HFFc6 (cell line): ENCODE results near the gene SMOC2. TPM values are rescaled to one million over a fixed set of nuclear protein-coding genes. Genes with fewer than 3 reads are reported as not detected.

Source experiments
- DNase-seq: peaks from one replicate; pipeline ENCODE4 v3.0.0-alpha.2; 2018
- H3K27ac Mint-ChIP-seq: 2 replicates; pipeline ENCODE4 v1.8.0; 2020; ENCODE audit warnings: mild to moderate bottlenecking, mixed read lengths
- H3K27me3 Mint-ChIP-seq: 2 replicates; pipeline ENCODE4 v1.8.0; 2021; ENCODE audit warnings: mild to moderate bottlenecking, moderate library complexity, mixed read lengths; ENCODE audit not compliant: insufficient read depth
- H3K36me3 Mint-ChIP-seq: 2 replicates; pipeline ENCODE4 v1.8.0; 2021; ENCODE audit warnings: low read depth, mixed read lengths
- H3K4me1 Mint-ChIP-seq: 2 replicates; pipeline ENCODE4 v1.8.0; 2020; ENCODE audit warnings: low read depth, mixed read lengths
- H3K4me3 Mint-ChIP-seq: 2 replicates; pipeline ENCODE4 v1.8.0; 2020; ENCODE audit warnings: mild to moderate bottlenecking, moderate library complexity, mixed read lengths
- H3K9me3 Mint-ChIP-seq: 2 replicates; pipeline ENCODE4 v1.8.0; 2020; ENCODE audit warnings: mild to moderate bottlenecking, mixed read lengths
- total RNA-seq, 6 experiments: library from RNA; stranded (reverse); fragmentation: NEBNext Ultra II Directional; extraction: Animal tissue kit (Norgen Biotek cat#: 25700); gene quantifications; 2 replicates in 1 of 6; 3 replicates in 5 of 6; pipeline ENCODE4 v1.2.3, GENCODE V29; 2021
- TF ChIP-seq, protein P1 (sequence below): fragments of 200-600 bp; sonication (generic); IDR thresholded peaks from 2 replicates; pipeline ENCODE4 v1.5.0; 2021; ENCODE audit warnings: antibody characterized with exemption, mild to moderate bottlenecking

SMOC2 gene
- total RNA-seq, 6 experiments from 2014 or later = not detected

- H3K9me3 Mint-ChIP-seq = peaks cover 71% of the 10 kb centered on the region
- DNase-seq = no peak
- H3K4me1 Mint-ChIP-seq = no peaks in the 10 kb centered on the region
- H3K4me3 Mint-ChIP-seq = no peak overlapping the region
- peaks cover 2% of the 10 kb centered on the region; the same call in 1 of the 2 replicates for H3K27me3 Mint-ChIP-seq
- H3K36me3 Mint-ChIP-seq = peaks cover 13% of the 10 kb centered on the region; the same call in 1 of the 2 replicates
- no peak overlapping the region for H3K27ac Mint-ChIP-seq
- TF ChIP-seq, protein P1, sequence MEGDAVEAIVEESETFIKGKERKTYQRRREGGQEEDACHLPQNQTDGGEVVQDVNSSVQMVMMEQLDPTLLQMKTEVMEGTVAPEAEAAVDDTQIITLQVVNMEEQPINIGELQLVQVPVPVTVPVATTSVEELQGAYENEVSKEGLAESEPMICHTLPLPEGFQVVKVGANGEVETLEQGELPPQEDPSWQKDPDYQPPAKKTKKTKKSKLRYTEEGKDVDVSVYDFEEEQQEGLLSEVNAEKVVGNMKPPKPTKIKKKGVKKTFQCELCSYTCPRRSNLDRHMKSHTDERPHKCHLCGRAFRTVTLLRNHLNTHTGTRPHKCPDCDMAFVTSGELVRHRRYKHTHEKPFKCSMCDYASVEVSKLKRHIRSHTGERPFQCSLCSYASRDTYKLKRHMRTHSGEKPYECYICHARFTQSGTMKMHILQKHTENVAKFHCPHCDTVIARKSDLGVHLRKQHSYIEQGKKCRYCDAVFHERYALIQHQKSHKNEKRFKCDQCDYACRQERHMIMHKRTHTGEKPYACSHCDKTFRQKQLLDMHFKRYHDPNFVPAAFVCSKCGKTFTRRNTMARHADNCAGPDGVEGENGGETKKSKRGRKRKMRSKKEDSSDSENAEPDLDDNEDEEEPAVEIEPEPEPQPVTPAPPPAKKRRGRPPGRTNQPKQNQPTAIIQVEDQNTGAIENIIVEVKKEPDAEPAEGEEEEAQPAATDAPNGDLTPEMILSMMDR = no peak
These were observed 83.6 kb downstream of the SMOC2 start for GRCh38 chr6:168524571-168525001.

GRCh38 chr6:168525114-168525513 lies 84.1 kb downstream of the SMOC2 start:
- DNase-seq = no peak
- peaks cover 71% of the 10 kb centered on the region for H3K9me3 Mint-ChIP-seq
- peaks cover 2% of the 10 kb centered on the region; the same call in 1 of the 2 replicates for H3K27me3 Mint-ChIP-seq
- H3K36me3 Mint-ChIP-seq = peaks cover 13% of the 10 kb centered on the region; the same call in 1 of the 2 replicates
- no peak overlapping the region for H3K27ac Mint-ChIP-seq
- H3K4me3 Mint-ChIP-seq = no peak overlapping the region
- H3K4me1 Mint-ChIP-seq = no peaks in the 10 kb centered on the region
- TF ChIP-seq, protein P1 = no peak

GRCh38 chr6:168525926-168526630 lies 85.1 kb downstream of the SMOC2 start:
- H3K4me1 Mint-ChIP-seq = no peaks in the 10 kb centered on the region
- no peak for DNase-seq
- peaks cover 5% of the 10 kb centered on the region; the same call in 1 of the 2 replicates for H3K36me3 Mint-ChIP-seq
- no peak overlapping the region for H3K27ac Mint-ChIP-seq
- H3K4me3 Mint-ChIP-seq = no peak overlapping the region
- H3K27me3 Mint-ChIP-seq = peaks cover 2% of the 10 kb centered on the region; the same call in 1 of the 2 replicates
- peaks cover 65% of the 10 kb centered on the region for H3K9me3 Mint-ChIP-seq
- TF ChIP-seq, protein P1 = no peak

DNA sequence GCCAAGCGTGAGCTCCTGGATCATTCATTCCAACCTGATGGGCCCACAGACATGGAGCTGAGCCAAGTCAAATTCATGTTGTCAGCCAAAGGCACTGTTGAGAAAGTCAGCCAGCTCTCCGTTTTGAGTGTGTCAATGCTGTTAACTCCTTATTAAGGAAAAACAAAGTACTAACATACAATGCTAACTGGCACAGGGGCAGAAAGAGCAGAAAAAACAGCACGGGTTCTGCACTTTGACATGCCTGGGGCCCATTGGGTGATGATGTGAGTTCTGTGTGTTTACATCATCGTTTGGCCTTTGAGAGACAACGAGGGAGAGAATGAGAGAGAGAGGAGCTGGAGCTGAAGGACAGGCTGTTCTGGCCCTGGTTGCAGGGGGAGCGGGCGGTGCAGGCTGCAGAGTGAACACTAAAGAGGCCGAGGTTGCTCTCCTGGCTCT lies 85.9 kb downstream of the SMOC2 start:
- H3K9me3 Mint-ChIP-seq = peaks cover 68% of the 10 kb centered on the region
- H3K27ac Mint-ChIP-seq = no peak overlapping the region
- no peak for DNase-seq
- peaks cover 5% of the 10 kb centered on the region; the same call in 1 of the 2 replicates for H3K36me3 Mint-ChIP-seq
- no peaks in the 10 kb centered on the region for H3K4me1 Mint-ChIP-seq
- H3K27me3 Mint-ChIP-seq = peaks cover 2% of the 10 kb centered on the region; the same call in 1 of the 2 replicates
- H3K4me3 Mint-ChIP-seq = no peak overlapping the region
- TF ChIP-seq, protein P1 = no peak

DNA sequence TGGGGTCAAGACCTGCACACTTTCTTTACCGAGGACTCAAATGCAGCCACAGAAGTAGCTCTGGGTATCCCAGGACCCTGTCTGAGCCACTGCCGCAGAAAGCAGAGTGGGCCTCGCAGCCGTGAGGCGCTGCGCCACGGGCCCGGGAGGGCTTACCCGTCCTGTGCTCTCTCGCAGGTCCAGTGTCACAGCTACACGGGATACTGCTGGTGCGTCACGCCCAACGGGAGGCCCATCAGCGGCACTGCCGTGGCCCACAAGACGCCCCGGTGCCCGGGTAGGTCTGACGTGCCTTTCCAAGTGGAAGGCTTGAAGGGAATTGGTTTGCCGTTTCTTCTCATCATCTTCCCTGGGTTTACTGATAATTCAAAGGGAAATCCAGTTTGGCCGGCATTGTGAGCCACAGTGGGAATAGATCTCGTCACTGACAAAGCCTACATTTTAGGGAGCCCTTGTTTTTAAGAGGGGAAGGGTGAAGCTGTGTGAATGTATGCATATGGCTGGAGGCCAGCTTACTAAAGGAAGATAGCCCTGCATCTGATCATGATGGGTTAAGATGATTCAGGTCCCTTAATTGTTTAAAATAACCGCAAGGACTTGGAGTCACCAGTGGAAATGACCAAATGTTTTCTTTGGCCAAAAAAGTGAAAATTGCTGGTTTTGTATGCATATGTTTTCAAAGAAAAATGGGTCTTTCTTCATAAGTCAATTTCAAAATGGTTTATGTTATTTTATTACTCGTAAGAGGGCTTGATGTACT lies 86.6 kb downstream of the SMOC2 start:
- no peak for DNase-seq
- H3K9me3 Mint-ChIP-seq = peaks cover 61% of the 10 kb centered on the region
- H3K27me3 Mint-ChIP-seq = peaks cover 2% of the 10 kb centered on the region; the same call in 1 of the 2 replicates
- peaks cover 2% of the 10 kb centered on the region; the same call in 1 of the 2 replicates for H3K36me3 Mint-ChIP-seq
- TF ChIP-seq, protein P1 = no peak
- no peak overlapping the region for H3K4me3 Mint-ChIP-seq
- no peaks in the 10 kb centered on the region for H3K4me1 Mint-ChIP-seq
- H3K27ac Mint-ChIP-seq = no peak overlapping the region
